ENCODE data around the gene FOXC2.

FOXC2 gene

GRCh38 chr16:86558355-86559193 lies 8.1 kb upstream of the FOXC2 start:
- no peak for DNase-seq

- DNase-seq: no peak
These were observed 6.8 kb upstream of the FOXC2 start for GRCh38 chr16:86559802-86560305.

- DNase-seq: no peak
These were observed 4.3 kb upstream of the FOXC2 start for GRCh38 chr16:86562356-86562755.

GRCh38 chr16:86563469-86564345 lies 2.9 kb upstream of the FOXC2 start:
- peak; percentile 82 for DNase-seq

- no peak for DNase-seq
These were observed 1.4 kb upstream of the FOXC2 start for GRCh38 chr16:86565181-86565631.

- DNase-seq: no peak
These were observed 751 bp upstream of the FOXC2 start for GRCh38 chr16:86565644-86566511.

GRCh38 chr16:86566966-86567700 lies 504 bp downstream of the FOXC2 start:
- DNase-seq: no peak

- no peak for DNase-seq
These were observed 1.3 kb downstream of the FOXC2 start for GRCh38 chr16:86567701-86568581.

- no peak for DNase-seq
These were observed 2.3 kb downstream of the FOXC2 start for GRCh38 chr16:86568677-86569623.

- no peak for DNase-seq
These were observed 3.2 kb downstream of the FOXC2 start for GRCh38 chr16:86569701-86570447.

- DNase-seq: no peak
These were observed 4.2 kb downstream of the FOXC2 start for GRCh38 chr16:86570558-86571529.

GRCh38 chr16:86571530-86571915 lies 4.9 kb downstream of the FOXC2 start:
- no peak for DNase-seq

GRCh38 chr16:86572041-86572521 lies 5.5 kb downstream of the FOXC2 start:
- no peak for DNase-seq

- no peak for DNase-seq
These were observed 6.0 kb downstream of the FOXC2 start for GRCh38 chr16:86572606-86573005.

GRCh38 chr16:86573215-86573614 lies 6.6 kb downstream of the FOXC2 start:
- DNase-seq: no peak

GRCh38 chr16:86573646-86574508 lies 7.2 kb downstream of the FOXC2 start:
- no peak for DNase-seq

All from stimulated activated naive CD4-positive, alpha-beta T cell treated with Interleukin-2 at 50 U/mL for 16 hours (primary cell).